SH-SY5Y (cell line): Measurements from ENCODE around the gene OSBPL10.

Experiments used
- GATA2 ChIP-seq: IDR thresholded peaks from 2 replicates; pipeline ENCODE4 v1.6.1; 2011; ENCODE audit warnings: mild to moderate bottlenecking, low read depth, low read length
- GATA3 ChIP-seq: IDR thresholded peaks from 2 replicates; pipeline ENCODE4 v1.6.1; 2011; ENCODE audit warnings: low read depth, mild to moderate bottlenecking, low read length, moderate library complexity

DNA sequence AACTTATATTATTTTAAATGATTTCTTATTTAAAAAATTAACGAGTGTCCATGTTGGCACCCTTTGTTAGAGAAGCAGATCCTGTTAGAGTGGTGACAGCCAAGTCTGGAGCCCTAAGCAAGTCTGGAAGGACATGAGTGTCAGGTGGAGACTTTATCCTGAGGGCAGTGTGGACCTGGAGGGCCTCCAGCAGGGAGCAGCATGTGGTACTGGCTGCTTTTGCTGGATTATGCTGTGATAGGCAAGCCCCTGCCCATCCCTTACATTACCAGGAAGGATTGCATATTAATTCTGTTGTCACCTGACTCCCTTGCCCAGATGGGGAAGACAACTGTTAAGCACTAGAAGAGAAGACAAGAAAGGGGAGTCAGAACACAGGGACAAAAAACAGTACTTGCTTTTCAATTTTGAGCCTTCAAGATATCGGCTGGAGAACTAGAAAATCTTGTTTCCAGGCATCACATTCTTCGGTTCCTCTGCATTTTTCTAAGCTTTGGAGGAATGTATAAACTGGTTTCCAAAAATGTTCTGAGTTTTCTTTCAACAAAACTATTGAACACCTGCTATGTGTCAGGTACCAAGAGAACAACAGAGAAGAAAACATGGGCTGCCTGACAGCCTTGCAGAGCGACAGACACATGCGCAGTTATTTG, 23.2 kb upstream of the OSBPL10 start:
- TF ChIP-seq GATA3 (no peak), GATA2 (no peak)
